HCT116 (cell line): Measurements from ENCODE around the gene TMEM109.

Experiments
- CEBPB ChIP-seq: IDR thresholded peaks from 2 replicates; pipeline ENCODE4 v1.6.1; 2012; ENCODE audit warnings: low read depth
- CTCF ChIP-seq, 3 experiments: fragments of 200-600 bp in 1 of 3; sonication (generic) in 1 of 3; IDR thresholded peaks in 2 of 3; conservative IDR thresholded peaks in 1 of 3; 2 replicates each; pipeline ENCODE4 v1.5.1; 2012 to 2017; ENCODE audit warnings: low read depth in 2 of 3, low read length in 2 of 3, antibody characterized with exemption in 1 of 3, borderline replicate concordance in 1 of 3, control low read depth in 1 of 3, mild to moderate bottlenecking in 1 of 3, mixed read lengths in 1 of 3, mixed run types in 1 of 3, moderate library complexity in 1 of 3; ENCODE audit not compliant: insufficient read depth in 1 of 3
- EGR1 ChIP-seq: IDR thresholded peaks from 2 replicates; pipeline ENCODE4 v1.6.1; 2012; ENCODE audit warnings: low read depth
- EZH2 ChIP-seq: fragments of 200-600 bp; sonication (generic); IDR thresholded peaks from 2 replicates; pipeline ENCODE4 v1.6.1; 2017; ENCODE audit warnings: antibody characterized with exemption, mixed run types
- JUND ChIP-seq: IDR thresholded peaks from 2 replicates; pipeline ENCODE4 v1.6.1; 2012
- POLR2A ChIP-seq: IDR thresholded peaks from 2 replicates; pipeline ENCODE4 v1.7.0; 2011; ENCODE audit warnings: borderline replicate concordance; ENCODE audit not compliant: insufficient read depth, insufficient read length; ENCODE audit errors: extremely low read depth
- POLR2AphosphoS5 ChIP-seq: IDR thresholded peaks from 2 replicates; pipeline ENCODE4 v1.6.1; 2011; ENCODE audit warnings: mild to moderate bottlenecking, low read depth, low read length, moderate library complexity
- SP1 ChIP-seq: IDR thresholded peaks from 2 replicates; pipeline ENCODE4 v1.6.1; 2012; ENCODE audit warnings: low read depth
- TF ChIP-seq, protein P1 (sequence below): IDR thresholded peaks from 2 replicates; pipeline ENCODE4 v1.6.1; 2012
- TF ChIP-seq, protein P2 (sequence below): IDR thresholded peaks from 2 replicates; pipeline ENCODE4 v1.6.1; 2012

DNA sequence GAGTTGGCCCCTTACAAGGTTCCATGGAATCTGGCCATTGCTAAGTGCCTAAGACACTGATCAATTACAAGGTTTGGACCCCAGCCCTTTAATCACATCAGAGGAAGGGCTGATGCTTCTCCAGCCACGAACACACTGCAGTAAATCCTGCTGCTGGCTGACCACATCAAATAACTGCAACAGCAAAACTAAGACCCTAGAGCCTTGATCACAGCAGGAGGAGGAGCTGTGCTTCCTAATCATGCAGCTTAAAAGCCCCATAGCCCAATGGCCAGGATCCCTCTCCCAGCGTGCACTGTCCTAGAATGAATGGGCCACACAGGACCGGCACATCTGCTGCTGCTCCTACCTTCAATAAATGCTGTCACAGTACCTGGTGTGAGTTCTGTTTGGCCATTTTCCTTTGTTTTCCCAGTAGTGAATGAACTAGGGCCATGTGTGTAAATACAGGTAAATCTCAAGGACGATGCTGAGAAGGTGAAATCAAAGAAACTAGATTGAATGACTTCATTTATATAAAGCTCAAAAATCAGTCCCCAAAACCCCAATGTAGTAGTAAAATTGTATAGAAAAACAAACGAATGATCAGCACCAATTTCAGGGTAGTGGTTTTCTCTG is 33.9 kb upstream of the TMEM109 start:
- no peak for TF ChIP-seq SP1
- no peak for TF ChIP-seq CTCF (IDR thresholded peaks at IDR 0.05 in 2 of 3, conservative IDR thresholded peaks at IDR 0.05 in 1 of 3; ENCODE audit: borderline replicate concordance in 1 of 3, insufficient read depth in 1 of 3, low read depth in 2 of 3, low read length in 2 of 3)
- TF ChIP-seq EZH2, result no peak
- TF ChIP-seq POLR2A, result no peak
- TF ChIP-seq, protein P1, sequence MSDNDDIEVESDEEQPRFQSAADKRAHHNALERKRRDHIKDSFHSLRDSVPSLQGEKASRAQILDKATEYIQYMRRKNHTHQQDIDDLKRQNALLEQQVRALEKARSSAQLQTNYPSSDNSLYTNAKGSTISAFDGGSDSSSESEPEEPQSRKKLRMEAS, result no peak
- TF ChIP-seq, protein P2, sequence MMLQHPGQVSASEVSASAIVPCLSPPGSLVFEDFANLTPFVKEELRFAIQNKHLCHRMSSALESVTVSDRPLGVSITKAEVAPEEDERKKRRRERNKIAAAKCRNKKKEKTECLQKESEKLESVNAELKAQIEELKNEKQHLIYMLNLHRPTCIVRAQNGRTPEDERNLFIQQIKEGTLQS, result no peak
- TF ChIP-seq POLR2AphosphoS5, result no peak
- TF ChIP-seq EGR1, result no peak
- TF ChIP-seq CEBPB, result no peak
- no peak for TF ChIP-seq JUND
